Superior temporal gyrus (tissue), 1 donor: ENCODE results near the gene BAD.
A peak's percentile ranks its signal among the peaks of the same experiment; 100 is the strongest.
"Not testable (repeated sequence)": the region's sequence is repeated elsewhere in the genome, so short reads cannot be mapped to it uniquely, and the experiment has no call there.

Experiments used
- DNase-seq: peaks from one replicate; pipeline ENCODE4 v3.0.0-alpha.2; 2016; ENCODE audit errors: extremely low spot score

Gene BAD

DNA sequence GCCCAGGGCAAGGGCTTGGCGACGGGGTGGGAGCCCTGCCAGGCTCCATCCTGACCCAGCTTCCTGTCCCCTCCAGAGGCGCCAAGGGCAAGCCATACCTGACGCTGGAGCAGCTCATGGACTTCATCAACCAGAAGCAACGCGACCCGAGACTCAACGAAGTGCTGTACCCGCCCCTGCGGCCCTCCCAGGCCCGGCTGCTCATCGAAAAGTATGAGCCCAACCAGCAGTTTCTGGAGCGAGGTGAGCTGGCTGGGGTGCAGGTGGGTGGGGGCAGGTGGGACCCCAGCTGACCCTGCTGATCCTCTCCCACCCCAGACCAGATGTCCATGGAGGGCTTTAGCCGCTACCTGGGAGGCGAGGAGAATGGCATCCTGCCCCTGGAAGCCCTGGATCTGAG is 28.2 kb downstream of the BAD start:
- no peak for DNase-seq

DNA sequence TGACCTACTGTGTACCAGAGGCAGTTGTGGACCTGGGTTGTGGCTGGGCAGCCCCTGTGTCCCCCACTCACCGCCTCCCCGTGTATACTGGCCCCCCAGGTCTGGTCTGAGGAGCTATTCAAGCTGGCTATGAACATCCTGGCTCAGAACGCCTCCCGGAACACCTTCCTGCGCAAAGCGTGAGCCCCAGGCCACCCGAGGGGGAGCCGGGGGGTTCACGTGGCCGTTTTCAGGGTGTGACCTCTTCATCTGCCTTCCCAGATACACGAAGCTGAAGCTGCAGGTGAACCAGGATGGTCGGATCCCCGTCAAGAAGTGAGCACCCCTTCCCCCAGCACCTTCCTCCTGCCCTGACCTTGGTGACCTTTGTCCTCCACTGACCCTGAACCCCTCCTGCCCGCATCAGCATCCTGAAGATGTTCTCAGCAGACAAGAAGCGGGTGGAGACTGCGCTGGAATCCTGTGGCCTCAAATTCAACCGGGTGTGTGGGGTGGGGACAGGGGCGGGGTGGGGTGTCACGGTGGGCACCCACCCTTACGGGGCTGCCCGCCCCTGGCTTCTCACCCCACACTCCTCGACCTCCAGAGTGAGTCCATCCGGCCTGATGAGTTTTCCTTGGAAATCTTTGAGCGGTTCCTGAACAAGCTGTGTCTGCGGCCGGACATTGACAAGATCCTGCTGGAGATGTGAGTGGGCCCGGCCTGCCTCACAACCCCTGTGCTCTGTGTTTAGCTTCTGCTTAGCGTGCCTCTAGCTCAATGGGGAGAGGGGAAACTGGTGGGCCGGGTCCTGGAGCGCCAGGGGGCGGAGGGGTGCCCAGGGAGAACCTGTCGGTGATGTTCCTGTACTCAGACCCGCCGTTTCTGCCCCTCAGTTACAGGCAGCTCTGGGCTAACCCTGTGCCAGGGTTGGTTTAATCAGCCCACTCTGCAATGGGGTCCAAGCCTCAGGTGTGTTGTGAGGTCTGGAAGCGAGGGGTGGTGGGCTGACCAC is 29.0 kb downstream of the BAD start:
- no peak for DNase-seq

DNA sequence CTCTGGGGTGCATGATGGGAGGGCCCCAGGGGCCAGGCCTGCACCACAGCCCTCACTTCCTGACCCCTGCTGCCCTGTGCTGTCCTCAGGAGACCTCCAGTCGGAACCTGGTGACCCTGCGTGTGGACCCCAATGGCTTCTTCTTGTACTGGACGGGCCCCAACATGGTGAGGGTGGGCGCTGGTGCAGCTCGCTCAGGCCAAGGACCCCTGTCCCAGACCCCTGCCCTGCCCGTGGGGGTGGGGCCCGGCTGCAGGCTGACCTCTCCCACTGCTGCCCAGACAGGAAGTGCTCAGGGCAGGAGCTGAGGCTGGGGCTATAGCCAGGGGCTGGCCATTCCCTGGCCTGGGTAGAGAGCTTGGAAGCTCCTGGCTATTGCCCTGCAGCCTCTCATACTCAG is 30.1 kb downstream of the BAD start:
- DNase-seq = no peak

DNA sequence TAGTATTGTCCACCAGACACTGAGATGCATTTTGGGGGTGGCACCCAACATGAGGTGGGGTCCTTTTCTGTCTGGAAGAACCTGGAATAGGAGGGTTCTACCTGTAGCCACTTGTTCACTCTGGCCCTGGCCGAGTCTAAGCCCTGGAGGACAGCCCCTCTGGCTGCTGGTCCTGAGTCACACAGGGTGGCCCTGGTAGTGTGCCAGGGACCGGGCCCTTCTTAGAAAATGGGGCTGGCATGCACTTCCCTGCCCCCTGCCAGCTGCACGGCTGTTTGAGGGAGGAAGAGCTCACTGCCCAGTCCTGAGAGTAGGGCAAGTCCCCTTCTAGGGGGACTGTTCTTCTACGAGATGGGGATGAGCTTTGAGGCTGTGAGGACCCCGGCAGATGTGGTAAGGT is 31.0 kb downstream of the BAD start:
- no peak for DNase-seq

DNA sequence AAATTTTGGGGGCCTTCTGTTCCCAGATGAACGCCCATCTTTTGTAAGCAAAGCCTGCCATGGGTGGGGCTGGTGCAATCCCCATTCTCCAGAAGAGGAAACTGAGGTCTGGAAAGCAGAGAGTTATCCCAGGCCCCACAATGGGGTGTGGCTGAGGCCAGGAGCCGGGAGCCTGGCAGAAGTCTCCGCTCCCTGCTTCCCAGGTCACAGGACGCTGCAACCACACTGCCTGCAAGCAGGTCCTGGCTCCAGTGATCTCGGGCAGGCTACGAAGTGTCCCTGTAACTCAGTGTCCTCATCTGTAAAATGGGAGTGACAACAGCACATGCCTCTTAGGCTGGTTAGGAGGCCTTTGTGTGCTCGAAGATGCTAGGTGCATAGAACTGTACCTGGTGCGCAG is 31.4 kb downstream of the BAD start:
- no peak for DNase-seq

DNA sequence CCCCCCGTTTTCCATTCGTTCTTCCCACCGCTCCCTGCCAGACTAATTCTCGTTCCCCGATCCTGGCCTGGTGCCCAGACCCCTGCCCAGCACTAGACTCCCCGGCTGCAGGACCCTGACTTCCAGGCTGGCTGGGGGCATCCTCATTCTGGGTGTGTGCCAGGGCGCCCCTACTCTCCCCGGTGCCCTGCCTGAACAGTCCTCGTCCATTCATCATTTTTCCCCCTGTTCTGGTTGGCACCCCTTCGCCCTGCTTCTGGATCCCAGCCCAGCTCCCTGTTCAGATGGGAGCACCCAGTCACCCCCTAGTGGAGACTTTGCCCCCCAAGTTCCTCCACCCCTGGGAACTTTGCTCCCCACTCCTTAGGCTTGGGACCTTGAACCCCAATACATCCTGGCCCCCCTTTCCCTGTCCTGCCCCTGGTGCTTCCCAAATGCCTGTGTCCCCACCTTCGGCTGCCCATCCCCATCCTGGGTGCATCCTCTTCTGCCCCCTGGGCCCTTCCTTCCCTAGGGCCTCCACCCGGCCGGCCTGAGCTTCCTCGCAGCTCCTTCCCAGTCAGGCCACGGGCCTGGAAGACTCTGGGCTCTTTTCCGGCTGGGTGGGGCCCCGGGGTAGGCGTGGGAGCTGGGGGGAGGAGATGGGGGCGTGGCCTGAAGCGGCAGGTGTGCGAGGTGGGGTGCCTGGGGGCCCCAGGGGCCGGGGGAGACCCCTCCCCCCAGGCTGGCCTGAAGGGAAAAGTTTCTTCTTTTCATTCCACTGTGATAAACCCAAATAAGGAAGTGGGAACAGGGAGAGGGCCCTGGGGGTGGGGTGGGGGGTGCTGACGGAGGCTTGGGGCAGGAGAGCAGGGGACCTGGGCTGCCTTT is 32.2 kb downstream of the BAD start:
- no peak for DNase-seq

DNA sequence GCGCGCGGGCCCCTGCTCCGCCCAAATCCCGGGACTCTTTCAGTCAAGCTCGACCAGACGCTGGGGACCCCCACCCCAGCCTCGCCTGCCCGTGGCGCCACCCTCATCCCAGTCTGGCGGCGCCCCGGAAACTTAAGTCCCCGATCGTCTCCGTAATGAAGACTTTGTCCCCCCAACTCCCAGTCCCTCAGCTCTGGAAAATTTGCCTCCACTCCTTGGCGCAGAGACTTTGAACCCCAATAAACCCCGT is 32.8 kb downstream of the BAD start:
- no peak for DNase-seq

DNA sequence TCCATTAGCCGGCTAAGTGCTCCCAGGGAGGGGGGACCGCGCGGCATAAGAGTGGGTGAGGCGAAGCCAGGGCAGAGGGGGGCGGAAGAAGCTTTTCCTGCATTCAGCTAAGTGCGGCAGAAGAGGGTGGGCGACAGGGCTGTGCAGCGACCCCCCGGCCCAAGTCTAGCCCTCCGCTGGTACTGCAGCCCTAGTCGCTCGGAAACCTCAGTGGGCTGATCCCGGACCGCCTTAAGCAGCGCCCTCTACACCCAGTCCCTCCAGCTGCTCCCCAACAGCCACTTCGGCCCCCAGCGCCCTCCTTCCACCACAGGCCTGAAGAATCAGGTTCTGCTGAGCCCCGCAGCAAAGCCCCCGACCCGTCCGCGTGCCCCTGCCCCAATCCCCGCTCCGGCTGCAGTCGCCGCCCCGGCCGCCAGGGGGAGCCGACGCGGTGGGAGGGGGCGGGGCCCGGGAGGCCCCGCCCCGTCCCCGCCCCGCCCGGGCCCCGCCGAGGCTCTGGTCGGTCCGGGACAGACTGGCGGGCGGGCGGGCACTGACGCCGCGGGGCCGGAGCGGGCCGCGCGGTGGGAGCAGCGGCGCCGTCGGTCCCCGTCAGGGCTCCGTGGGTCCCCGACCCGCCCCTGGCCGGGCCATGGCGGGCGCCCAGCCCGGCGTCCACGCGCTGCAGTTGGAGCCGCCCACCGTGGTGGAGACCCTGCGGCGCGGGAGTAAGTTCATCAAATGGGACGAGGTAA is 33.3 kb downstream of the BAD start, which contains the start of gene PLCB3:
Gene PLCB3, plus strand, starts transcription at position 515 of the 737 bp plus-strand sequence. Its CDS starts 120 bp downstream, at position 635.
- DNase-seq = no peak

DNA sequence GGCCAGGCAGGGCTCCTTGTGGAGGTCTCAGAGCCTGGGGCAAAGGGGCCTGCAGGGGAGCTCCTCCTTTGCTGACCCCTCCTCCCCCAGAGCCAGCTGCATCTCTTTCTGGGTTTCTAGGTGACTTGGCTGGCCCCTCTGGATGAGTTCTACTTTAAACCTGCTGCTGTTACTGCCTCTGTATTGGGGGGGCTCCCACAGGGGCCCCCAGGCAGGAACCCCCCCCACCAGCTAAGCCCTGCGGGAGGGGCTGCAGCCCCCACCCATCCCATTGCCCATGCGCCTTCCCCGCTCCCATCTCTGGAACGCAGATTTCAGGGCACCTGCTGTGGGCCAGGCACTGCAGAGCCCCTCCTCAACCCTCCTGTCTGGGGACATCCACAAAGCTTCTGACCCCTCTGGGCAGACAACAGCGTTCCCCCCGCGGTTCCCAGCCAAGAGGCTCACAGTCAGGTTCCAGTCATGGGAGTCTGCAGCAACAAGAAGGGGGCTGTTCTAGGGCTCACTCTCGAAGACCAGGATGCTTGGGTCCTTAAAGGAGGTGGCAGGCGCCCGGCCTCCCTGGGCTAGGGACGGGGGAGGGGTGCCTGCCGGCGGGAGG is 34.0 kb downstream of the BAD start:
- no peak for DNase-seq

DNA sequence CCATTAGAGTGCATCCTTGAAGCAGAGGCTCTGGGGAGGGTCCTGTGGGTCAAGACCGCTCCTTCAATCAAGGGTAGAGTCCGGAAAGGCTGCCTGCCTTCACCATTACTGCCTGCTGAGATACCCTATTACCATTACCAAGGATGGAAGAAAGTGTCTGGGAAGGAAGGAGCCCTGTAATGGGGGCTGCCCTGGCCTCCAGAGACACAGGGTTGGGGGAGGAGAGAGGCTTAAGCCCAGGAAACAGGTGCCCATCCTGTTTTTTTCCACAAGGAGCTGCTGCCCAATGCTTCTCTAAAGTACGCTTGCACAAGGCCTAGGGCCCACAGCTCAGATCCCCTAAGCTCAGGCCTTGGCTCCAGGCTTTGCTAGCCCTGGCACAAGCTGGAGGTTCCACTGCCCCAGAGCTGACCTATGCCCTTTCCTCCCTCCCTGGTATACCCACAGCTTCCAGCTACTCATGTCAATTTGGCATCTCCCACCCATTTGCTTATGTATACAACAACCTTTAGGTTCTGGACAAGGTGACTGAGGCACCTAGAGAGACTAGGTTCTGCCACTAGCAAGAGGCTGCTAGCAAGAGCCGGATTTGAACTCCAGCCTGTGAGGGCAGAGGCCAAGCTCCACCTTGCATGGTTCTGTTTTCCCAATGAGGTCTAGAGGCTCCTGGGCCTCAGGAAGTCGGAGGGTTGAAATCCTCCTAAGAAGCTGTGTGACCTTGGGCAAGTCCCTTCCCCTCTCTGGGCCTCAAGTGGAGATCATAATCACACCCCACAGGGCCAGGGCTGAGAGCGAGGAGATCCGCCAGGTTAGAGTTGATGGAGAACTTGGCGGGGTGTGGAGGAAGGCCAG is 34.7 kb downstream of the BAD start:
- DNase-seq = no peak

DNA sequence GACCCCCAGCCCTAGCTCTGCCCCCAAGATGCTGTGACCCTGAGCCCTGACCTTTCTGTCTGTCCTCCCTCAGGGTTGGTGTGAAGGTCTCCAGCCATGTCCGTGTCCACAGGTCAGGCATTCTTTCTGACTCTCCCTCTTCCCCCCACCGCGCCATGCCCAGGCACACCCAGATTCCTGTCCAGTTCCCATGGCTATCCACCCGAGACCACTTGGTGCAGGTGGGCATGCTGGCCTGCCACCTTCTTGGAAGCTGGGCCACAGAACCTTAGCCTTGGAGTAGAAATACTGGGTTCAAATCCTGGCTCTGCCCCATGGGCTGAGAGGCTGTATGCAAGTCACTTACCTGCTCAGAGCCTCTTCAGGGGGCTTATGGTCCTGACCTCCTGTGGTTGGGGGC is 35.4 kb downstream of the BAD start:
- no peak for DNase-seq

DNA sequence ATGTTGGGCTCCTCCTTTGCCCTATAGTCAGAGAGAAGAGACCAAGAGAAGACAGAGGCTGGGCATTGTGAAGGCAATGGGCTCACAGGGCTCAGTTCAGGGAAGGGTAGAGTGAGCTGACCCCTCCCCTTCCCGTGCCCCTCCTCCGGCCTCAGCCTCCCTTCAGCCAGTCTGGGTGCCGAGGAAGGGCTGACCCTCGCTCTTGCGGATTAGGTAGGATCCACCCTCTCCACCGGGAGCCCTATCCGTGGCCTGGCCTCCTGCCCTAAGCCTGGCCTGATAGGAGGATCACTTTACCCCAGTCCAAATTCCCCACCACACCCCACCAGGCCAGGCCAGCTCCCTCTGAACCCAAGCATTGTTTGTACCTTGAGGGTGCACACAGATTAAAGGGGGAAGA is 35.9 kb downstream of the BAD start:
- no peak for DNase-seq

DNA sequence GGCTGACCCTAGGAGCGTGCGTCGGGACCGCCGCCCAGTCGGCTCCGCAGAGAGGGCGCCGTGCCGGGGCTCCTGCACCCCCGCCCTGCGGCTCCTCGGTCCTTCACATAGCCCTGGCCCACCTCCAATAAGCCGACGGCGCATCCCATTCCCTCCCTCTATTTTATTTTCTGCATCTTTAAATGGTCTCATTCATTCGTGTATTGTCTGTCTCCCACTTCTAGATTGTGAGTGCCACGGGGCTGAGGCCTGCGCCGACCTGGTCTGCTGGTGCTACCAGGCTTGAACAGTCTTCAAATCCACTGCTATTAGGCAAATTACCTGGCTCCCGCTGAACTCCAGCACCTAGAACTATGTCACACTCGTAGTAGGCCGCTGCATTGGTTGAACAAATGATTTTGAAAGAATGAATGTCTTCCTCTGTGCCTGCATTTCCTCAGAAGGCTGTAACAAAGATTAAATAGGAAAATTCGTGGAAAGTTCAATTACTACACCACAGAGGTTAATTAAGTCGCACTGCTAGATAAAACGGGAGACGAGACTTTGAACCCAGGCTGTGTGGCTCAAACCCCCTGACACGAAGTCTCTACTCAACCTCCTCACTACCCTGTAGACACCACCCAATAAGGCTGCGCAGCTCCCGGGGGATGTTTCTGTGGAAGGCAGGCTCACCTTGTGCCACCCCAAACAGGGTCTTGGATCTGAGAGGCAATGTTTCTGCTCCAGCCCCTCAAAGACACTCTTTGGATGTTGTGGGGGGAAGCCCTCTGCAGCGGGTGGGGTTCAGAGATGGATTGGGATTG is 36.5 kb downstream of the BAD start:
- no peak for DNase-seq

DNA sequence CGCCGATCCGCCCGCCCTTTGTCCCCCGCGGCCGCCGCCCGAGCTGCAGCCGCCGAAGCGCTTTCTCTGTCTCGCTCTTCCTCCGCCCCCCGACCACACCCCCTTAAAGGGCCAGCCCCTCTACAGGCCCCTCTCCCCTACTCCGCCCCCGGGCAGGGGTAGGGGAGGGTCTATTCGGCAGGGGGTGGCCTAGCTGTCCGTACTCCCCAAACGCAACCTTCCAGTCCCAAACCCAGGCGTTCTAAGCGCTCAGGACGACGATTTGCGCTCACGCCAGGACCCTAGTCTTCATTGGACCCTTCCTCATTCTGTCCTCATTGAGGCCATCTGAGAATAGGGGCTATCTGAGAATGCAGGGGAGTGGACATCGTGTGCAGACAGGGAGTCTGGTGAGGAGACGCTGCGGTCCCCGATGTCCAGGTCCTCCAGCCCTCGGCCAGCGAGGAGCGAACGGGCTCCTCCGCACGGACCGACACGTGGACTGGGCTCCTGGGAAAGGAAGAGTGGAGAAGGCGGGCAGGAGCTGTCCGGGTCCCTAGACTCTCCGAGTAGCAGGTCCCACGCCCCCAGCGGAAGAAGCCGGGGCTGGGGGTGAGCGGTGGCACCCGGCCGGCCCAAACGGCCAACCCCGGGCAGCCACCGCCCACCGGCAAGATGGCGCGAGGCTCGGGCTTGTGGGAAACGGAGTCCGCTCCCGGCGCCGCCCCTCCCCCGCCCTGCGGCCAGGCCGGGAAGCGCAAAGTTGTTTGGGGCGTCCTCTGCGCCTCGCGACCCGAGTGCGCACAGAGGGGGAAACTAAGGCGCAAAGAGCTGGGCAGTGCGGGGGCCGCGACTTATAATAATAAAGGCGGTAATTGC is 37.4 kb downstream of the BAD start, which contains the start of gene PPP1R14B:
Gene PPP1R14B, minus strand, starts transcription at position 73 of the 858 bp plus-strand sequence. CDS start 270 bp downstream, outside the sequence.
- peak; percentile 80 for DNase-seq

DNA sequence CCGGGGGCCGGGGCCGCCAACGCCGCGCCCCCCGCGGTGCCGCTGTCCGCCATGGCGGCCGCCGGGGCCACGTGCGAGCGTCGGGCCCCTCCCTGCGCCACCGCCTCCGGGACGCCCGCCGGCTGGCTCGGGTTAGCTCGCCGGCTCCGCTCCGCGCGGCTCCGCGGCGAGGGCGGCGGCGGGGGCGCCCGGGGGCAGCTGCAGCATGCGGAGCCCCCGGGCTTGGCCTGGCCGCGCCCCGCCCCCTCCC is 37.9 kb downstream of the BAD start:
- DNase-seq = not testable (repeated sequence)

DNA sequence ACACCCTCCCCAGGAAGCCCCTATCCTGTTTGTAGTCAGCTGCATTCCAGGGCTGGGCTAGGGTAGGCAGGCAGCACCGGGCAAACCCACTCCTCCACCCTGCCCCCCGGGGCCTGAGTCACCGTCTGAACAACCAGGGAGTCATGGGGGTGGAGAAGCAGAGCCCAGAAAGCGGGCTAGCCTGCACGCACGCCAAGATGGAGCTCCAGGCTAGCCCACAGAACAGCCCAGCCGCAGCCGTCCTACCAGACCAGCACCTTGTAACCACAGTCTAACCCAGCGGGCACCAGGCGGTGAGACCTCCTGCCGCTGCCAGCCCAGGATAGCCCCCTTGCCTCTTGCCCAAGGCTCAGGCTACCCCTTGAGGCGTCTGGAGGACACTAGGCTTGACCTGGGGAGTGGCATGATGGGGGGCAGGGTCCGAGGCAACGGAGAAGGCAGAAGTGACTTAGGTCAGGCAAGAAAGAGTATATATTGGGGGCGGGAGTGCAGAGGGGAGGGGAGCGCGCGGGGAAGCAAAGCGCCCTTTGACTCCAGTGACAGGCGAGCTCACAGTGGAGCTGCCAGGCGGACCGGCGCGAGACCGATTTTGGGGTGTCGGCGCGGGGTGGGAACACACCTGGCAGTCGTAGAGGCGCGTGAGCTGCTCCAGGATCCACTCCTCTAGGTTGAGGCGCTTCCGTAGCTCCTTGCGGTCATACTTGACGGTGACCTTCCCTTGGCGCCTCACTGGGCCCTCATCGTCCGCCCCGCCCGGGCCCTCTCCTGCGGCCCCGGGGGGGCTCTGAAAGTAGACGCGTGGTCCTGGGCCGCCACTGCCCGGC is 38.5 kb downstream of the BAD start:
- DNase-seq = no peak

DNA sequence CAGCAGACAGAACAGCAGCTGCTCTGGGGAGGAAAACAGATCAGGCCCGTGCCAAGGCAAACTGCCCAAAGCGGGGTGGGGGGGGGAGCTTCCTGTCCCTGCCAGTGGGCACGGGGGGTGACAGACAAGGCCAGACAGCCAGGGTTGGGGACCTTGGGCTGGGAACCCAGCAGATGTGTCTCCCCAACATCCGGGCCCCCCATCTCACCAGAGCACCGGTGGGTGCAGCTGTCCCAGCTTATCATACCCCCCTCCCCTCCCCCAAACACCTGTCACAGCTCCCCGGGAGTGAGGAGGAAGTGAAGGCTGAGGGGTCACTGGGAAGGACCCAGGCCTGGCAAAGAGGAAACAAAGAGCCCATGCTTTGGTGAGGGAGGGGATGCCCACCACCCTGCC is 39.1 kb downstream of the BAD start:
- no peak for DNase-seq

DNA sequence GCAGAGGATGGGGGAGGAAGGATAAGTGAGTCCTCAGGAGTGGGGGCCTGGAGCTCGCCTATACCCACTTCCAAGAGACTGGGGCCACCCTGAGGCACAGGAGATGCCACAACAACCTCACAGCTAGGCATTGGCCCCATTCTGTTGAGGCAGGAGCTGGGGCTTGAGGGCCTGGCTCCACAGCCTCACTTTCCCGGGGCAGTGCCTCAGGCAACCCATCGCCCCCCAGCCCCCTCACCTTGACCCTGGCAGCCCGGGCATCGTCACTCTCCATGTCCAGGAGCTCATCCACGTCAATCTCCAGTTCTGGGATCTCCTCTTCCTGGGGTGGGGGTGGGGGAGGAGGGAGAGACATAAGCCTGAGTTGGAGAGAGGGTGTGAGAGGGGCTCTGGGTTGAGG is 39.5 kb downstream of the BAD start:
- no peak for DNase-seq
